ENCODE measurements around the gene RNF39. TPM values are rescaled to one million over a fixed set of nuclear protein-coding genes. Genes with fewer than 3 reads are reported as not detected.

The RNF39 gene
- total and polyA plus RNA-seq, 2 of the 13 experiments (the other 11 are each of a cell fraction or from before 2014, with no cell fraction given): 0.13 to 1.8 TPM

GRCh38 chr6:30053682-30054081 lies 21.9 kb downstream of the RNF39 start:
- no peaks in the 10 kb centered on the region for H3K27me3 ChIP-seq (ENCODE audit: control insufficient read depth in 1 of 2, insufficient read depth in 2 of 2, low read length in 2 of 2)
- FAIRE-seq: no peak
- in situ Hi-C loops (cut with HindIII; ENCODE audit: extremely low pct_ligation_motif_present, low pct_unique_long_range_greater_than_20kb) (no loop called here), intact Hi-C loops (cut with micrococcal nuclease; ENCODE audit: unreplicated experiment) (no loop called here)
- WGBS (ENCODE audit: low lambda C conversion rate): 98% methylated on average over 3 of the region's 3 CpGs
- no peaks in the 10 kb centered on the region for H3K9me3 ChIP-seq (ENCODE audit: low read length)
- BruUV-seq (replicated peaks): no TSS peak
- no peak overlapping the region for H3K9ac ChIP-seq (ENCODE audit: insufficient read depth, low read depth, low read length)
- H3K4me3 ChIP-seq (replicated peaks in 1 of 3; ENCODE audit: insufficient read depth in 1 of 3, low read depth in 2 of 3, low read length in 3 of 3): no peak overlapping the region
- TF ChIP-seq ZNF646 (CRISPR knock-in tag; IDR thresholded peaks at IDR 0.05): no peak
- TF ChIP-seq TAF15 (IDR thresholded peaks at IDR 0.05; ENCODE audit: low read depth, low read length, poor library complexity, severe bottlenecking): no peak
- TF ChIP-seq KLF9 (CRISPR knock-in tag; IDR thresholded peaks at IDR 0.05; ENCODE audit: low read depth): no peak
- no peak for TF ChIP-seq TERF1 (CRISPR knock-in tag; IDR thresholded peaks at IDR 0.05)
- TF ChIP-seq POLR2AphosphoS5 (IDR thresholded peaks at IDR 0.05; ENCODE audit: low read depth, low read length): no peak
- H3K4me2 ChIP-seq (ENCODE audit: low read depth, low read length): no peak overlapping the region
- ATAC-seq: no peak
- ChIA-PET POLR2A (interaction anchor here (0.5 kb wide), 1 partner anchor 9 kb away, joined by 3 read pairs; no protein-coding TSS in a partner anchor), CTCF (ENCODE audit: low intra/inter-chr PET ratio, low total read pairs) (no interaction called here)
- H3K36me3 ChIP-seq (replicated peaks in 1 of 2; ENCODE audit: control insufficient read depth in 1 of 2, insufficient read depth in 2 of 2, low read length in 2 of 2): peaks cover 3 to 17% of the 10 kb centered on the region in 2 experiments; a peak in 4 of 5 replicates
- H3K27ac ChIP-seq (ENCODE audit: extremely low read length, insufficient read depth, low read length): no peak overlapping the region
- no peaks in the 10 kb centered on the region for H3K79me2 ChIP-seq (ENCODE audit: insufficient read depth, low read length)
- DNase-seq (ENCODE audit: low spot score): no peak
- no peaks in the 10 kb centered on the region for H4K20me1 ChIP-seq (ENCODE audit: insufficient read depth, low read length)
- H2AFZ ChIP-seq (ENCODE audit: low read length): no peak overlapping the region
- no peaks in the 10 kb centered on the region for H3K4me1 ChIP-seq (ENCODE audit: insufficient read depth, low read length)

Measured in HepG2 (cell line).